HG03139 (cell line): ENCODE data around the gene SMARCAL1.

Experiments used
- ATAC-seq: cut with Tn5 transposase; IDR thresholded peaks from one replicate; pipeline ENCODE4 v1.9.1; 2021; ENCODE audit not compliant: unreplicated experiment

SMARCAL1 gene

DNA sequence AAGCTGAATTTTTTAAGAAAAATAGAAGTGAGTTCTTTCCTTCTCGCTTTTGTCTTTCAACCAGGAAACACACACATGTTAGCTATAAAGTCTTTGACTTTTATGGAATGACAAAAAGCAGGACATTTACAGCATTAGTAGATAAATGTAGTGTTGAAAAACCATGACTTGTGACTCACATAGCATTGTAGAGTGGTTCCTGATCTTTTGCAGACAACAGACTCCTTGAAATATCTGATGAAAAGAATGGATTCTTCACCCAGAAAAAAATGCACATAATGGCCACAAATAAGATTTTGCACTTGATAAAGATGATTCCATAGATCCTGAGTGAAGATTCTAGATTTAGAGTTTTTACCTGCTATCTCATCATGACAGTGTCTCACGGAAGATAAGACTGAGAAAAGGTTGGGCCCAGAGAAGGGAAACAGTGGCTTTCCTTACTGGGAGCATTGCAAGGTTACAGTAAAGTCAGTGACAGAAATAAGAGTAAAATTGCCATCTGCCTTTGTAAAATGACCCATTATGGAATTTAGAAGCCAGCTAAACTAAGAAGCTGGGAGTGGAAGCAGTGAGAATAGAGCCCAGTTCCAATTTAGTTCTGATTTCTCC is 14.0 kb downstream of the SMARCAL1 start:
- no peak for ATAC-seq

DNA sequence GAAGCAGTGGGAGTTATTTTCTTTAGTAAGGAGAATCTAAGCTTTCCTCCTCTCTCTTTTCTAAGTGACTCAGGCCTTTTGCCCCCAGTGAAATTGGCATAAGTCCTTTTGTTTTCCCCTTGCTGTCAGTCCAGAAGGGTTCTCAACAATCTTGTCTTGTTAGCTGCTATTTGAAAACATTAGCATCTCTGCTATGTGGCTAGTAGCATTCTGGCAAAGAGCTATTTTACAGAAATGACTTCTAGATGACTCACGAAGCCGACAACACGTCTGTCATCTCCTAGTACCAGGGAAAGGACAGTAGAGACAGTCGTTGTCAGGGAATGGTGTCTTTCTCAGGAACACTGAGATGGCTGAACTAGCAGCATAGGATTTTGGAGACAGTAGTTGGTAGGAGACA is 14.7 kb downstream of the SMARCAL1 start:
- no peak for ATAC-seq

DNA sequence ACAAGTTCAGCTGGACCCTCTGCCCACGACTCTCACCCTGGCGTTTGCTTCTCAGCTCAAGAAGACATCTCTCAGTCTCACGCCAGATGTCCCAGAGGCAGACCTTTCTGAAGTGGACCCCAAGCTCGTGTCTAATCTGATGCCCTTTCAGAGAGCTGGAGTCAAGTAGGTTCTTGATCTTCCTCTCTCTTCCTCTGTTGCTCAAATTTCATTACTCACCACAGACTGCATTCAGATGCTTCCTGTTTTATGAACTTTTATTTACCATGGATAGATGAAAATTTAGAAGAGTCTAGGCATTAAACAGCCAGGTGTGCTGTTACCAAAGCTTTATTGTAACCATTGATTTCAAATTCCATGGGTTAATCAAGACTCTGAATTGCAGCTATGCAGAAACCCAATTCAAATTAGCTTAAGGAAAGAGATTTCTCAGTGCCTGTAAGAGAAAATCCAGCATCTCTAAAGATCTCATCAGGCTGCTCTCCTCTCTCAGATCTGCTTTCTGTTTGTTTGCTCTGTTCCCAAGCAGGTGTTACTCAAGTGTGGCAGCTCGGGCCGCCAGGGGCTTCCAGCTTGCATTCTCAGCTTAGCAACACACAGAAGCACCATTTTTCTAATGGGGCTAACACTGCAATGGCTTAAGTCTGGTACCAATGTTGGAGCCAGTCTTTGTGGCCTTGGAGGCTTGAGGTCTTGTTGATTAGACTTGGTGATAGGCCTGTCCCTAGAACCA is 16.5 kb downstream of the SMARCAL1 start:
- no peak for ATAC-seq

DNA sequence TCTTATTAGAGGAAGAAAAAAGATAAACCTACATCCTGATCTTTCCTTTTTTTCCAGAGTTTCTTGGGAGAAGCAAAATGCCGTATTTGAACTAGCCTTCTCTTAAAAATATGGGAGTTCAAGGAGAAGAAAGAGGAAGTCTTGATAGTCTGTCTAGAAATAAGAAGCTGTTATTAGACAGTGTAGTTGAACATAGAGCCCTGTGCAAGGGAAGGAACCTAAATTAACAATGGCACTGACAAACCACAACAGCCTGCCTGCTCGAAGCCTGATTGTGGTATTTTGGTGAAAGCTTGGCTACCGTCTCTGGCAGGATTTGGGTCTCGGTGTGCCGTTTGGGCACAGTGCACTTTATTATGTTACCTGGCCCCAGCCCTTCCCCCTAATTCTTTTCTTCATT is 17.1 kb downstream of the SMARCAL1 start:
- ATAC-seq, result no peak

DNA sequence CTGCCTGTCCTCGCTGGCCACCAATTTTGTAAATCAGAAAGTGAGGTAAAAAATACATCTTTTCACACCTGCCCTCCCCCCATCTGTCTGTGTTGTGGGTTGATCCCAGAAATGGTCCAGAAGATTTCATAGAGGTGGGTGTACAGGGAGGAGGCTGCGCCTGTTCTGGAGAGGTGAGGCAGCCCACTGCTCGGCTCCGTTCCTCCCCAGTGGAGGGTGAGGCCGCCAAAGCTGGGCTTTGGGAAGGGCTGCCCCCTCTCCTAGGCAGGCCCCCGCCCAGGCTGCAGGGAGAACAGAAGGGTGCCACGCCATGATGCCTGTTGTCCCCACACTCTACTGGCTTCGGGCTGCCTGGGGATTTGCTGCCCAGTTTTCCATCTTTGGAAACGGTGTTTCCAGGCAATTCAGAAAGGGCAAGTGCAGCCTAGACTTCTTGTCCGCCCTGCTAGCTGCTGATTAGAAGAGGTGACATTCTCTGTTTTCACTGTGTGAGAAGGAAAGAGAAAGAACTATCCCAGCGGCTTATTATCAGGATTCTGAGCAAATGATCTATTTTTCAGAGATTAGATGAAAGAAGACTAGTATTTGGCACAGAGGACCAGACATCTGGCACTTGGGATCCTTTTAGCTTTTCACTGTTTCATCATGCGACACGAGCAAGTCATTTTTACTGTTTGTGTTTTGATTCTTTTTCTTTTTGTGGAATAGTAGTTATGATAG is 18.7 kb downstream of the SMARCAL1 start:
- no peak for ATAC-seq

DNA sequence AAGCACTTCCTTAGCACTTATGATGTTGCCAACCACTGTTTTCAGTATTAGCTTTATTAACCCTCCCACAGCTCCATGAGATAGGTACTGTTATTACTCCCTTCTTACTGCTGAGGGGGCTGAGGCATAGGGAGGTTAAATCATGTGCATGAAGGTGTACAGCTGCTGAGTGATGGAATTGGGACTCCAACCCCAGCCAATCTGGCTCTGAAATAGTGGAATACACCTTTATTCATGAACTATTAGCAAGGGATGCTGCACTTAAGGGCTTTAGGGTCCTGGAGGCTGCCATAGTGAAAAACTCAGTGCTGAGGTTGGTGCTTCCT is 19.2 kb downstream of the SMARCAL1 start:
- ATAC-seq, result no peak

DNA sequence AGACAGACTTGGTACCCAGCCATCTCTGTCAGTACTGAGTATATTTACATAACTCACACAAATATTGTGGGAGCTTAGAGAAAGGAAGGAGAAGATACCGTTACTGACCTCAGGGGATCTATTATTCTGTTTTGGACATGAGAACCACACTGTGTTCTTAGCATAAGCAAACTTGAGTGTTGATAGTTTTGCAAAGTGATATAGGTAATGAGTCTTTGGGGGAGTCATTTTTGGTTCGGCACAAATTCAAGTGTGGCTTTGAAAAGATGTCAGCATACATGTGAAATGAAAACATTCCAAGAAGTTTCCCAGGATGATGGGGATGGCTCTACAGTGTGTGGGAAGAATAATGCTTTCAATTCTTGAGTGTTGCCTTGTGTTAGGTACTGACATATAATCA is 24.1 kb downstream of the SMARCAL1 start:
- ATAC-seq, result no peak

DNA sequence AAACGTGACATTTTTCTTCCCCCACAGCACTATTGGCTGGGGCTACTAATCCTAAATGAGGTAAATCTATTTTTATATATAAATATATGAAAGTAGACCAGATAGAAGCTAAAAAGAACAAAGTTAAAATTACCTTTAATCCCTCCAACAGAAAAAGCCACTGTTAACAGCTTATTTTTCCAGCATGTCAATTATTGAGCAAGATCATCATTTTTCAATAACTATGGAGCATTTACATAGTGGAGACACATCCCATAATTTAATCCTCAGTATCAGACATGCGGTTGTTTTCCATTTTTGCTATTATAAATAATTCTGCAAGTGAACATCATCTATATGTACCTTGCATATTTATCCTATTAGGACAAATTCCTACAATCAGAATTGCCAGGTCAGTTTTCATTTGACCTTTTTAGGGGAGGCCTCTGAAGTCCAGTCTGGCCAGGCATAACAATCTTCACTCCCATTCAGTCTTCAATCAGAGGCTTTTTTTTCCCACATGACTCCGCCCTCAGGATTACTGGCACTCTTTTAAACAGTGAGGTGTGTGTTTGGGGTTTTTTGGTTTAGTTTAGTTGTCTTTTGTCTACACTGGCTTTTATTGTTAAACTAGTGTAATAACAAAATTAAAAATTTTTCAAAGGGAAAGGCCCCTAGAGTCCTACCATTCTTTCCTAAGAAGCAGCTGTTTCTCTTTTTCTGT is 29.2 kb downstream of the SMARCAL1 start:
- no peak for ATAC-seq

DNA sequence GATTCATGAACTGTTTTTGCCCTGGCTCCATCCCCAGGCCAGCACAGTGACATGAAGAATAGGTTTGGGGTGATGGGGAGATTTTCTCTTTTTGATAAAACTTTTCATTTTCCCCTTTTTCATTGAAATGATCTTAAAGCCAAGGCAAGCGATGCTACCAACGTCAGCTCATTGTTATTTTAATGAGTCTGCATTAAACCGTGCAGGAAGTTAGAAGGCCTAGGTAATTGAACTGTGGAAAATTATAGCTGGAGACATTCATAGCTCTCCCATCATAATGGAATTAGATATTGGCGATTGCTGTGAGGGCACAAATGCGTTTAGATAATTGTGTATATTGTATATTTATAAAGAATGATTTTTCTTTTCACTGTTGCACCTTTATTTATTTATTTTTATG is 33.2 kb downstream of the SMARCAL1 start:
- no peak for ATAC-seq

DNA sequence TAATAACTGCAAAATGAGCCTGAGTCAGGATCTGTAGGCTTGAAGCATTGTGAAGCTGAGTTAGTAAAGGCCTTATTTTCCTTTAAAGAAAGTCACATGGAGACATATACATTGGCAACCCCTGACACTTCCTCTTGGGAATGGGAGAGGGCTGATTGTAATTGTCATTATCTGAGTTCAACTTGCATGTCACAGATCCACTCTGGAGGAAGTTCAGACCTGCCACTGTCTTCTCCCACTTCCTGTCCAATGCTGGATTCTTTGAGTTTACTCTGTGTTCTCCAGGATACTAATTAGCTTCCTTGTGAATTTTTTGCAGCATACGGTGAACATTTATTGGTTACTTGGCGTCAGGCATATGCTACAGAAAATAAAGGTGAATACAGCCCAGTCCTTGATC is 34.1 kb downstream of the SMARCAL1 start:
- no peak for ATAC-seq

DNA sequence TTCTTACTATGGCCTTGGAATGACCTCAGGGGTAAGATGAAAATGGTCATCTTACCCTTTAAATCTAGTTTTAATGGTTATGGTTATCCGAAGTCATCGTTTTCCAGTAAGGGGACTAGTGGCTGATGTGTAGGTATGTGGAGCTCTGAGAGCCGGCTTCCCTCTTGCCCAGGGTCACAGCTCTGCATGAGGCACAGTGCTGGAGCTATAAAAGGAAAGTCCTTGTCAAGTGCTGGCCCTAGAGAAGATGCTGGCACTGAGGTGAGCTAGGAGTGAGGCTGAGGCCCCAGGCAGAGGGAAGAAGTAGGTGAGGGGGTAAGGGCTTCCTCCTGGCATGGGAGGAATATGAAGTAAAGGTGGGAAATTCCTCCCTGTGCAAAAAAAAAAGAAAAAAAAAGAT is 35.0 kb downstream of the SMARCAL1 start:
- no peak for ATAC-seq

DNA sequence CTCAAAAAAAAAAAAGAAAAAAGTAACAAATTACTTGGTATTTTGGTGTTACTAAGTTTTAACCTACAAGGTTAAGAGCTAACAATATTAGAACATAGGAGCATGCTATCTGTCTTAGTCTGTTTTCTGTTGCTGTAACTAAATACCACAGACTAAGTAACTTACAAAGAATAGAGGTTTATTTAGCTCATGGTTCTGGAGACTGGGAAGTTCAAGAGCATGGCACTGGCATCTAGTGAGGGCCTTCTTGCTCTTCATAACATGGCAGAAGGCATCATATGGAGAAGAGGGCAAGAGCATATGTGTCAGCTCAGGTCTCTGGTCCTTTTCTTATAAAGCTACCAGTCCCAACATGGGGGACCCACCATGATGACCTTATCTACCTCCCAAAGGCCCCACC is 36.5 kb downstream of the SMARCAL1 start:
- no peak for ATAC-seq

DNA sequence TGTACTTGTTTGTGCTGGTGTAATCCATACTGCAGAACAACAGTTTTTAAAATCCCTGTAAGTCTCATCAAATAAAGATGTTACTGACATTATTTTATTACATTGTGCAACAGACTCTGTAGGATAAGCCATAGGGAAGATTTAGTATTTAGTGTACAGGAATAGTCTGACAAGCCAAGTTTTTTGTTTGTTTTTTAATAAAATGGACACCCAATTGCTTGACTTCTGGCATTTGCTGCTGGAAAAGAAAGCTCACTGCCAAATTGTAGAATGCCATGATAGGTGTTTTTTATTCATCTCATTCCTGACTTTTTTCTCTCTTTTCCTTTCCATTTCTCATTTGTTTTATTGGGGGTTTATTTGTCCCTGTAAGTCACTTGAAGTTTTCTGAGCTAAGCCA is 38.1 kb downstream of the SMARCAL1 start:
- no peak for ATAC-seq

DNA sequence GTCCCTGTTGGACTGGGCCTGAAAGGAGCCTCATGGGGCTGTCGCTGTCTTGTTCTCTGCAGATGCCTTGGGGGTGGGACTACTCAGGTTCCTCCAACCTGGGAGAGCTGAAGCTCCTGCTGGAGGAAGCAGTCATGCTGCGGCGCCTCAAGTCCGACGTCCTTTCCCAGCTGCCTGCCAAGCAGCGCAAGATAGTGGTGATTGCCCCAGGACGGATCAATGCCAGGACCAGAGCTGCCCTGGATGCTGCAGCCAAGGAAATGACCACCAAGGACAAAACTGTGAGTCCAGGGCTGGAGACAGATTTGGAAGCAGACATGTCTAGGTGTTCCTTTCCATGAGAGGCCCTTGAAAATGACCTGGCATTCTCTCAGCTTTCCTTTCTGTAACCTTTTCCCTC is 38.5 kb downstream of the SMARCAL1 start:
- no peak for ATAC-seq

DNA sequence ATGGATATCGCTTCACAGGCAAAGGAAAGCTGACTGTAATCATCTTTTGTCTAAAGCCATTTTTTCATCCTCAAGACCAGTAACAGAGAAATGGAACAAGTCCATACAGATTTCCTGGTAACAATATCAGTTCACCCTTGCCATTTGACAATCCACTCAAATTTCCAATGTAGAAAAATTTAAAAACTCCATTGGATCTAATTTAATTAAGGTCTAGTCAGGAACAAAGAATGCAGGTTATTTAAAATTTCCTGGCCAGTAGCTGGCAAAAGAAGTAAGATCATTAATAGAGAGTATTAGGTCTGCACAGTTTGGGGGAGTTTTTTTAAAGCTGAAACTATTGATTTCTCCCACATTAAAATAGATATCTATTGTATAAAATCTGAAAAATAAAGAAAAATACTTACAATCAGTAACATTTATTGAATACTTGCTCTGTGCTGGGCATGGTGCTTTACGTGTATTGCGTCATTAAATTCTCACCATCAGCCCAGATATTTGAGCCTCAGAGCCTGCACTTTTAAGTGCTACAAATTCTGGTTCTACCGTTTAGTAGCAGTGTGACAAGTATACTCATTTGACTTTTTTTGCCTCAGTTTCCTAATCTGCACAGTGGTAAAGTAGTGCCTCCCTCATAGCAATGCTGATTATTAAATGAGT is 41.8 kb downstream of the SMARCAL1 start:
- ATAC-seq, result no peak

DNA sequence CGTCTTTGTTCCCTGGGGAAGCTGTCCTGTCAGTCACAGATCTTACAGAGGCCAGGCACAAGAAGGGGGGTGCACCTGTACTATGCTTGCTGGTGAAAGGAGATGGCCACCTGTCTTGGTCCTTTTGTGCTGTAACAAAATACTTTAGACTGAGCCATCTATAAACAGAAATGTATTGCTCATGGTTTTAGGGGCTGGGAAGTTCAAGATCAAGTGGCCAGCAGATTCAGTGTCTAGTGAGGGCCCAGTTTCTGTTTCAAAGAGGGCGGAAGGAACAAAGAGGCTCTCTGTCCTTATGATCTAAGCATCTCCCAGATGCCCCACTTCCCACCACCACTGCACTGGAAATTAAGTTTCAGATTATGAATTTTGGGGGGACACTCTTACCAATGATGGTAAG is 50.9 kb downstream of the SMARCAL1 start:
- no peak for ATAC-seq

DNA sequence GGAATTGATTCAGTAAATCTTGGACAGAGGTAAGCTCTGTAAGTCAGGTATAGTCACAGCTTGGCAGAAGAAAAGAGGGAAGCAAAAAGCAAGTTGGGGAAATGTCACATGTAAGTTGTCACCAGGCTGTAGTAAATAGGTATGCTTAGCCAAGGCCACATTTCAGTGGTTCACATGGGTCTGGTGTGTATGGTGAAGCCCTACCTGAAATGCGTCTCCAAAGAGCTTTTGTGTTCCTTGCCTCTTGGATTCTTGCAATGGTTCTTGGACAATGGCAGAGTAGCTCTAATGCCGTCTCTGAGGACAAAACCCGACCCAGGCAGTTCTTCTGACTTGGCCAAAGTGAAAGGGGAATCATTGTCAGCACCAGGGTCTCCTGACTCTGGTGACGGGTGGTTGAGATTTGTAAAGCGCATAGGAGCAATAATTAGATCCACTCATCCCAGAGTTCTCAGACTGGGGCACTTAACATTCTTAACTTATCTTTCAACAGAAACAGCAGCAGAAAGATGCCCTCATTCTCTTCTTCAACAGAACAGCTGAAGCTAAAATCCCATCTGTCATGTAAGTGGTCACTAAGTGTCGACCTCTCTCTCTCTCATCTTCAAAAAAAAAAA is 51.9 kb downstream of the SMARCAL1 start:
- ATAC-seq, result no peak

DNA sequence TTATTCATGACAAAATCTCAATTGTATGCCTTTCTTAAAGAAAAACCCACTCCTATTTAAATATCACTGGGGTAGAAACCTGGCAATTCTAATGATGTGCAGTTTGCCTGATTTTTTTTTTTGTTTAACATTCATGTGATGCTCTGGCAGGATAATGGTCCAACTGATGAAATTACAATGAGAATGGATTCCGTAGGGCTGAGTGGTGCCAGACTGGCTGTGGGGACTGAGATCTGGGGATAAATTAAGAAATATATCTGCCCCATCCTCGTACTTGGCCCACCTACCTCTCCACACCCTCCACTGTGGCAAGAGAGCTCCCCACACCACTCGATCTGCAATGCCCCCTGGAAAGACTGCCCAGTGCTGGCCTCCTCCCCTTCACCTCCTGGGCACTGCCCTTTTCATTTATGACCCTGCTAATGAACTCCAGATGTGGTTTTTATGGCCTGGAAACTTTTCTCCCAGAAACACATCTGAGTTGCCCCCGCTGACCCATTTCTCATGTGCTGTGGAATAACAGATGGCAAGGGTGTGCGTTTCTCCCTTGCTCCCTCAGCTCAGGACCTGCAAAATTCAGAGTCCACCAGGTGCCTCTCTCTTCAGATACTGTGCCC is 53.4 kb downstream of the SMARCAL1 start:
- no peak for ATAC-seq

DNA sequence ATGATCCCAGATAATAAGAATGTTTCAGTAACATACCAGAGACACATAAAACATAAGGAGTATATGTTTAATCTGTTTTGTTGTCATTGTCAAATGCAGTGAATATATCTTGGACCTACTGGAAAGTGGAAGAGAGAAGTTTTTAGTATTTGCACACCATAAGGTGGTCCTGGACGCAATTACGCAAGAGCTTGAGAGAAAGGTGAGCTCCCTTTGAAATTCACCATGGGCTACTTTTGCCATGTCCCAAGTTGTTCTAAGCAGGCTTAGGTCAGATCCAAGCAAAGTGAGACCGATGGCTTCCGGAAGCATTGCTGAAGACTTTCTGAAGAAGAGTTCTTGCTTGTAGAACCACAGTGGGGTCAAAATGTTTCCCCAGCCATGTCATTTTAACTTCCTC is 55.6 kb downstream of the SMARCAL1 start:
- no peak for ATAC-seq

DNA sequence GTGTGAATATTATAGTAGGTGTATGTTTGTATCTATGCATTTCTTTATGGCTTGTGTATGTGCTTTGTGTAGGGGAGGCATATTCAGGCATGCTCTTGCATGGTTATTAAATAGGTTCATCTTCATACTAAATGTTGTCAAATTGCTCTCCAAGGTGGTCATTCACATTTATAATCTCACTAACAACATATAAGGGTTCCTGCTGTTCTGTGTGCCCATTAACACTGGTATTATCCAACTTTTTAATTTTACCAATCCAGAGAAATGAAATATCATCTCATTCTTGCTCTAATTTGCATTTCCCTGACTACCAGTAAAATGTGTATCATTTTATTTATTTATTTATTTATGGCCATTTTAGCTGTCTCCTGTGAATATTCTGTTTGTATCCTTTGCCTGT is 57.4 kb downstream of the SMARCAL1 start:
- ATAC-seq, result no peak

DNA sequence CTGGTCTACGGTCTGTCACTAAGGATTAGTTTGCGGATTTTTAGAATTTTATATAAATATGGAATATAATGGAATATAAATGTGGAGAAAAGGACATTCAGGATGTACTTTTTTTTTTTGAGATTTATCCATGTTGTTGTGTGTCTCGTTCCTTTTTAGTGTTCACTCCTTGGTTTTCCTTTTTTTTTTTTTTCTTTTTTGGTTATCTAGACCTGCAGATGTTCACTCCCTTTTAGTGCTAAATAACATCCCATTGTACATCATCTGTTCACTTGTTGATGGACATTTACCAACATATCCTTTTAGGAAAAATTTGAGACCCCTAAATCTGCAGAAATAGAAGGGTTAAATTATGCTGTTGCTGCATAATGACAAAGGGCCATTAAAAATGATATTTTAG is 60.9 kb downstream of the SMARCAL1 start:
- ATAC-seq, result no peak
